GM12872 (cell line): ENCODE measurements around the gene TOX2.

ENCODE experiments used
- TF ChIP-seq, protein P1 (sequence below): IDR thresholded peaks from 3 replicates; pipeline ENCODE4 v1.5.1; 2011; ENCODE audit warnings: low read depth, mild to moderate bottlenecking, low read length, moderate library complexity; ENCODE audit not compliant: insufficient read depth

The TOX2 gene

DNA sequence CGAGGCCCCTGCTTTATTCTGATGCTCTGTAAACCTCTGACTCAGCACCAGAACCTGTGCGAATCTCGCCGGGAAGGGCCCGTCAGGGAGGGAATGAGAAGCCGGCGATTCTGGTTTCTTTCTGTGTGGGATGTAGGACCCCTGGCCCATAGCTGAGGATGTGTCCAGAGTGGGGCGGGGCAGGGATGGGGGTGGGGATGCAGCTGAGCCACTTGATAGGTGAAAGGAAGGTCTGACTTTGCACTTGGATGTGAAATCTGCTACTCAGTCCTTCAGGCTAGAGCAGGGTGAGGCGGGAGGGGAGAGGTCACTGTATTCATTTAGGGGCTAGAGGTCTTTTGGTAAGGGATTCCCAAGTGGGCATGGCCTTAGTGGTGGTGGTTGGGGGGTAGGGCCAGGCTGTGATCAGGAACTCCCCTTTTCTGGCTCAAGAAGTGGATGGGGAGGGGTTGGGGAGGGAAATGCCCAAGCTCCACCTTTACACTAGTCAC, 2.3 kb downstream of the TOX2 start:
- TF ChIP-seq, protein P1, sequence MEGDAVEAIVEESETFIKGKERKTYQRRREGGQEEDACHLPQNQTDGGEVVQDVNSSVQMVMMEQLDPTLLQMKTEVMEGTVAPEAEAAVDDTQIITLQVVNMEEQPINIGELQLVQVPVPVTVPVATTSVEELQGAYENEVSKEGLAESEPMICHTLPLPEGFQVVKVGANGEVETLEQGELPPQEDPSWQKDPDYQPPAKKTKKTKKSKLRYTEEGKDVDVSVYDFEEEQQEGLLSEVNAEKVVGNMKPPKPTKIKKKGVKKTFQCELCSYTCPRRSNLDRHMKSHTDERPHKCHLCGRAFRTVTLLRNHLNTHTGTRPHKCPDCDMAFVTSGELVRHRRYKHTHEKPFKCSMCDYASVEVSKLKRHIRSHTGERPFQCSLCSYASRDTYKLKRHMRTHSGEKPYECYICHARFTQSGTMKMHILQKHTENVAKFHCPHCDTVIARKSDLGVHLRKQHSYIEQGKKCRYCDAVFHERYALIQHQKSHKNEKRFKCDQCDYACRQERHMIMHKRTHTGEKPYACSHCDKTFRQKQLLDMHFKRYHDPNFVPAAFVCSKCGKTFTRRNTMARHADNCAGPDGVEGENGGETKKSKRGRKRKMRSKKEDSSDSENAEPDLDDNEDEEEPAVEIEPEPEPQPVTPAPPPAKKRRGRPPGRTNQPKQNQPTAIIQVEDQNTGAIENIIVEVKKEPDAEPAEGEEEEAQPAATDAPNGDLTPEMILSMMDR: no peak

DNA sequence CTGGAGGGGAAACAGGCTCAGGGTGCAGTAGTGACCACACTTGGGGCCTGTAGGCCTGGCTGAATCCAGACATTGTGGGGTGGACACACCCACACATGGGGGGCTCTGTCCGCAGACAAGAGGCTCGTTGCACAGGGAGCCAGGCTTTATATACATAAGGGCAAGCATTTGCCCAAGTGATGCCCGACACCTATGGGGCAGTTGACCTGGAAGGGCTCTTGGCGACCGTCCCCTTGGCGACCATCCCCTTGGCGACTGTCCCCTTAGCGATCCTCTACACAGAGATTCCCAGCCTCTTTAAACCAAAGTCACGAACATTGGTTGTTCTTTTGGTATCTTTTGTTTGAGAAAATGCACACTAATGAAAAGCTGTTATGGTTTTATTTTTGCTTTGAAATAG, 2.7 kb downstream of the TOX2 start:
- TF ChIP-seq, protein P1: no peak

DNA sequence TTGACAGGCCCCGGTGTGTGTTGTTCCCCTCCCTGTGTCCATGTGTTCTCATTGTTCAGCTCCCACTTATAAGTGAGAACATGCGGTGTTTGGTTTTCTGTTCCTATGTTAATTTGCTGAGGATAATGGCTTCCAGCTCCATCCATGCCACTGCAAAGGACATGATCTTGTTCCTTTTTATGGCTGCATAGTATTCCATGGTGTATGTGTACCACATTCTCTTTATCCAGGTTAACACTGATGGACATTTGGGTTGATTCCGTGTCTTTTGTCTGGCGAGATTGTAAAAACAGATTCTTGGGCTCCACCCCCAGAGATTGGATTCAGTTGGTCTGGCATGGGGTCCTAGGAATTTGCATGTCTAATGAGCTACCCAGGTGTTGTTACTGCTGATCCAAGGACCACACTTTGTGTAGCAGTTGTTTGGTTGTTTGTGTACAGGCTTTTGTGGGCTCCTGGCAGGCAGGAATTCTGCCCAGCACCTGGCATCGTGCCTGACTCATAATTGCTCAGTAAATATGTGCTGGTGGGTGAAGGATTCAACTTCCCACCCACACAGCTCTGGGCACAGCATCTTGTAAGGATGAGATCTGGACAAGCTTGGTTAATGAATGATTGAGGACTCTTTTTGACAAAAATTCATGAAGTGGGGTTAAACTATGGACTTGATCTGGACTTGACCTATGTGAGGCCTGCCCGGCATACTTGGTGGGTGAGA, 5.2 kb downstream of the TOX2 start:
- TF ChIP-seq, protein P1: no peak

DNA sequence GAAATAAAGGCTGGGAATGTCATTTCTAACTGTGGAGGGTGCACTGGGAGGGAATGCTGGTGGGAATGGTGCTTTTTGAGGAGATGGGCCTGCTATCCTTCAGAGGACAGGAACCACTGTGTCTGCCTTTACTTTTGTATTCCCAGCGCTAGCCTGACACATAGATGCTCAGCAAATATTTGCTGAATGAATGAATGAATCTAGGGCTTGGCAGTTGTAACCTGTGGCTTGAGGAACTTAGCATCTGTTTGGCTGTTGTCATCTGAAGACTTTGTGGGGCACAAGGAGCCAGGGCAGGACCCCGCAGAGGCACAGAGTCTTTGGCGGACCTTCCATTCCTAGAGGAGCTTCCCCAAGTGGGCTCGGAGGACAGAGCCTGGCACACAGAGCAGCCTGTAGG, 6.1 kb downstream of the TOX2 start:
- TF ChIP-seq, protein P1: no peak

DNA sequence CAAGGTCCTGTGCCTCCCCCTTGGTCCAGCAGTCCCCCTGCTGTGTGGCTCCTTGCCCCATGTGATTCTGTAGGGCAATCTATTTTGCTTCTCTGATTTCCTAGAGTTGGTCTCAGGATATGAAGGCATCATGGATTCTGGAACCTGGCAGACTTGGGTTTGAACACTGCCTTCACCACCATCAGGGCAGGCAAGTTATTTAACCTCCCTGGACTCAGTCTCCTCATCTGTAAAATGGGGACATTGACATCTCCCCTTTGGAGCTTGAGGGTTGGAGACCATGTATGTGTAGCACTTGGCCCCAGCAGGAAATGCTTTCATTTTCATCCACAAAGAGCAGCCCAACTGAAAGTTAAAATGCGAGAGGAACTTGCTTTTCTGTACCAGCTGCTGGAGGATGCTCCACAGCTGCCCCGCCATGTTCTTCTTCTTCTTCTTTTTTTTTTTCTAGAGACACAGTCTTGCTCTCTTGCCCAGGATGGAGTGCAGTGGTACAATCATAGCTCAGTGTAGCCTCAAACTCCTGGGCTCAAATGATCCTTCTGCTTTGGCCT, 6.7 kb downstream of the TOX2 start:
- TF ChIP-seq, protein P1: no peak

DNA sequence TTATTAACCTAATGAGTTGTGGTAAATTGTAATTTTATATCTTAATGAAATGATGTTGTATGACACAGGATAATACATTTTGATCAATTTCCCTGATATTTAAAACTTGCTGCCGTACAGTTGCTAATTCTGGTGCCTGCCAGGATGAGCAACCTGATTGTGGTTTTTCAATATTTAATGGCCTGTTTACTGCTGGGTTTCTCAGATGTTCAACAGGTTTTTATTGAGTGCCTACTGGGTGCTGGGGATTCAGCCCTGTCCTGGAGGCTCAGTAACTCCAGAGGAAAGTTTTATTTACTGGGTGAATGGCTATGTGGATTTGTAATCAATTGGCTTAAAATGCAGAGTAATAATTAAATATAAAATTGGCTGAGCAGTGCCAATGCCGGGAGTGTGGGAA, 8.0 kb downstream of the TOX2 start:
- TF ChIP-seq, protein P1: no peak

DNA sequence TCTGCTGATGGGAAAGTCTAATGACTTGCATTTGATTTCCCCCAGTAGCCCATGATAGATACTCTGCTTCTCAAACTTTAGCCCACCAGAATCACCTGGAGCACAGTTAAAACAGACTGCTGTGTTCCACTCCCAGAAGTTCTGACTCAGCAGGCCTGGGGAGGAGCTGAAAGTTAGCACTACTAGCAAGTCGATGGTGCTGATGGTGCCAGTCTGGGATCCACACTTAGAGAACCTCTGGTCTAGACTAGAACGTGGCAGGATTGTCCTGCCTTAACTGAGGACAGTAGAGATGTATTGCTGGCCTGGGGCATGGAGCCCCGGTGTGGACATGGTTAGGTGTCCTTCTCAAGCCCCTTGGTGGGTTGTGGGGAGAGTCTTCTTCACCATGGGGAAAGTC, 8.7 kb downstream of the TOX2 start:
- TF ChIP-seq, protein P1: no peak
